Osteoblast (primary cell): ENCODE data around the gene REEP6. TPM values are rescaled to one million over a fixed set of nuclear protein-coding genes. Genes with fewer than 3 reads are reported as not detected.

Source experiments
- DNase-seq: peaks from one replicate; pipeline ENCODE4 v3.0.0; 2011; ENCODE audit warnings: low spot score, mixed read lengths; ENCODE audit not compliant: insufficient read length; ENCODE audit errors: missing footprints
- H2AFZ ChIP-seq: 2 replicates; pipeline ENCODE4 v1.6.0; 2011; ENCODE audit warnings: mild to moderate bottlenecking, low read length
- H3K27ac ChIP-seq: 2 replicates; pipeline ENCODE4 v1.5.1; 2011; ENCODE audit warnings: mild to moderate bottlenecking, low read depth, low read length, moderate library complexity
- H3K27me3 ChIP-seq: 2 replicates; pipeline ENCODE4 v1.6.0; 2012; ENCODE audit warnings: mild to moderate bottlenecking, control low read depth, inconsistent platforms, low read length, moderate library complexity; ENCODE audit not compliant: insufficient read depth
- H3K36me3 ChIP-seq: 2 replicates; pipeline ENCODE4 v1.5.1; 2011; ENCODE audit warnings: mild to moderate bottlenecking, low read length, control low read depth, moderate library complexity; ENCODE audit not compliant: insufficient read depth
- H3K4me1 ChIP-seq: 2 replicates; pipeline ENCODE4 v1.5.1; 2011; ENCODE audit warnings: mild to moderate bottlenecking, low read length, control low read depth, moderate library complexity; ENCODE audit not compliant: insufficient read depth
- H3K4me2 ChIP-seq: 2 replicates; pipeline ENCODE4 v1.6.0; 2011; ENCODE audit warnings: mild to moderate bottlenecking, low read length; ENCODE audit not compliant: insufficient read depth
- H3K4me3 ChIP-seq: fragments of 200-600 bp; sonication (generic); 3 replicates; pipeline ENCODE4 v1.5.1; 2012; ENCODE audit warnings: mild to moderate bottlenecking, low read length, inconsistent platforms; ENCODE audit not compliant: insufficient read depth
- H3K79me2 ChIP-seq: 2 replicates; pipeline ENCODE4 v1.6.0; 2012; ENCODE audit warnings: mild to moderate bottlenecking, low read length, control low read depth, inconsistent platforms; ENCODE audit not compliant: insufficient read depth
- H3K9me3 ChIP-seq: 2 replicates; pipeline ENCODE4 v1.5.1; 2011; ENCODE audit warnings: low read depth, low read length, control low read depth
- H4K20me1 ChIP-seq: 2 replicates; pipeline ENCODE4 v1.6.0; 2012; ENCODE audit warnings: mild to moderate bottlenecking, low read length, control low read depth; ENCODE audit not compliant: insufficient read depth
- CTCF ChIP-seq: IDR thresholded peaks from 2 replicates; pipeline ENCODE4 v1.5.1; 2011; ENCODE audit warnings: mild to moderate bottlenecking, low read depth, low read length, moderate library complexity; ENCODE audit errors: extremely low read depth
- total RNA-seq: library from RNA; depleted of rRNA; stranded (reverse); fragments of >200 nt; gene quantifications from 2 replicates; pipeline ENCODE4 v1.2.3, GENCODE V29; 2012

Gene REEP6
- total RNA-seq, 1 donor = 1.8 TPM

DNA sequence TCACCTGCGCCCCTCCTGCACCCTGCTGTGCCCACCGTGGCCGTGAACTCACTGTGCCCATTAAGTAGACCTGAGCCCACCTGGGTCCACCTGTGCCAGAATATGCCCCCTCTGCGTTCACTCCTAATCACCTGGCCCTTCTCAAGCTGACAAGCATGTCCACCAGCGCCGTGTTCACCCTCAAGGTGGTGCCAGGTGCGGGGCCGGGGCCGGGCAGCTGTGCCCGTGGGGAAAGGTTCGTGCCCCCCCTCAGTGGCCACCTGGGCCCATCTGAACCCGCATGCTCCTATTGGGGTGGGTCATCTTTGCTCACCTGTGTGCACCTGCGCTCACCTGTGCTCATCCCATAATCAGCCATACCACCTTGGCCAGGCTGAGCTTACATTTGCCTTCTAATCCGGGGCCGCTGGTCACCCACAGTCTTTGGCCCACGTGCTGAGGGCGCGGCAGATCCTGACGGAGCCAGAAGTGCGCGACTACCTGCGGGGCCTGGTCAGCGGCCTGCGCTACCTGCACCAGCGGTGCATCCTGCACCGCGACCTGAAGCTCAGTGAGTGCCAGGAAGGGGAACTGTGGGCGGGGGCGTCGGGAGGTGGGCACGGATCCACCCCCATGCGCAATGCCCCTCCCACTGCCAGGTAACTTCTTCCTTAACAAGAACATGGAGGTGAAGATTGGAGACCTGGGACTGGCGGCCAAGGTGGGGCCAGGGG is 35.2 kb downstream of the REEP6 start:
- H2AFZ ChIP-seq = no peak overlapping the region
- H3K27me3 ChIP-seq = peaks cover 31% of the 10 kb centered on the region
- no peak overlapping the region for H3K27ac ChIP-seq
- peak; percentile 67 for DNase-seq
- H3K79me2 ChIP-seq = no peaks in the 10 kb centered on the region
- no peaks in the 10 kb centered on the region for H3K36me3 ChIP-seq
- no peaks in the 10 kb centered on the region for H3K4me1 ChIP-seq
- no peaks in the 10 kb centered on the region for H4K20me1 ChIP-seq
- H3K4me2 ChIP-seq = no peak overlapping the region
- H3K4me3 ChIP-seq = no peak overlapping the region
- no peak for TF ChIP-seq CTCF
- H3K9me3 ChIP-seq = no peaks in the 10 kb centered on the region

GRCh38 chr19:1526979-1527649 is 36.1 kb downstream of the REEP6 start:
- Histone ChIP-seq H2AFZ (no peak overlapping the region), H3K4me2 (no peak overlapping the region), H3K27ac (no peak overlapping the region), H4K20me1 (no peaks in the 10 kb centered on the region), H3K79me2 (no peaks in the 10 kb centered on the region), H3K36me3 (no peaks in the 10 kb centered on the region), H3K4me3 (no peak overlapping the region), H3K9me3 (no peaks in the 10 kb centered on the region), H3K27me3 (peaks cover 31% of the 10 kb centered on the region), H3K4me1 (no peaks in the 10 kb centered on the region)
- TF ChIP-seq CTCF = no peak
- DNase-seq = peak; percentile 47

- Histone ChIP-seq H4K20me1 (no peaks in the 10 kb centered on the region), H3K4me1 (no peaks in the 10 kb centered on the region), H3K9me3 (no peaks in the 10 kb centered on the region), H3K4me3 (no peak overlapping the region), H3K27me3 (peaks cover 27% of the 10 kb centered on the region), H2AFZ (no peak overlapping the region), H3K36me3 (no peaks in the 10 kb centered on the region), H3K27ac (no peak overlapping the region), H3K4me2 (no peak overlapping the region), H3K79me2 (no peaks in the 10 kb centered on the region)
- no peak for TF ChIP-seq CTCF
- peak; percentile 86 for DNase-seq
Observed at GRCh38 chr19:1527650-1528309, 36.8 kb downstream of the REEP6 start.
